Stimulated activated CD8-positive, alpha-beta memory T cell treated with anti-CD3 and anti-CD28 coated beads, Interleukin-4, amount 100 ng/mL, for 24 hours (primary cell): ENCODE results near the gene CNPPD1.

Experiments
- DNase-seq: peaks from one replicate; pipeline ENCODE4 v3.0.0-alpha.2; 2020; ENCODE audit warnings: low read depth

The CNPPD1 gene

GRCh38 chr2:219160186-219161017 lies 16.3 kb downstream of the CNPPD1 start, which contains the start of gene NHEJ1:
NHEJ1 (minus strand) TSS chr2:219160815; CDS start chr2:219158362, 2,453 bp downstream.
- DNase-seq: peak; percentile 90

DNA sequence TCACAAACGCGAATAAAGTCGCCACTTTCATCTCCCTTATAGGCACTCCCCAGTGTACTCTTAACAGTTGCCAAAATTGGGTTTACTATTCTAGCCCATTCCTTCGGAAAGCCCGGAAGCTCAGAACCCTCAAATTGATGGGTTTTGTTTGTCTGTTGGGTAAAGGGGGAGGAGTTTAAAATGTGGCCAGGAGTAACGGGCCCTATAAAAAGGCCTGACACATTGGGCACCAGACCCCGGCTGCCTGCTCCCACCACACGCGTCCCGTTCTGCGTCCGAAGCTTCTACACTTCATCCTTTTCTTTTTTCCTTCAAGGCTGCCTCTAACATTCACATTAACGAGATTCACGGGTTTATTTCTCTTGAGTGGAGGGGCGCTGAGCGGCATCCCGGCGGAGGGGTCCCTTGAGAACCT lies 16.9 kb downstream of the CNPPD1 start:
- DNase-seq: no peak

- DNase-seq: no peak
These were observed 18.1 kb downstream of the CNPPD1 start for GRCh38 chr2:219158586-219158985.

- no peak for DNase-seq
These were observed 18.7 kb downstream of the CNPPD1 start for GRCh38 chr2:219158025-219158424.

GRCh38 chr2:219157396-219157795 lies 19.3 kb downstream of the CNPPD1 start:
- no peak for DNase-seq

DNA sequence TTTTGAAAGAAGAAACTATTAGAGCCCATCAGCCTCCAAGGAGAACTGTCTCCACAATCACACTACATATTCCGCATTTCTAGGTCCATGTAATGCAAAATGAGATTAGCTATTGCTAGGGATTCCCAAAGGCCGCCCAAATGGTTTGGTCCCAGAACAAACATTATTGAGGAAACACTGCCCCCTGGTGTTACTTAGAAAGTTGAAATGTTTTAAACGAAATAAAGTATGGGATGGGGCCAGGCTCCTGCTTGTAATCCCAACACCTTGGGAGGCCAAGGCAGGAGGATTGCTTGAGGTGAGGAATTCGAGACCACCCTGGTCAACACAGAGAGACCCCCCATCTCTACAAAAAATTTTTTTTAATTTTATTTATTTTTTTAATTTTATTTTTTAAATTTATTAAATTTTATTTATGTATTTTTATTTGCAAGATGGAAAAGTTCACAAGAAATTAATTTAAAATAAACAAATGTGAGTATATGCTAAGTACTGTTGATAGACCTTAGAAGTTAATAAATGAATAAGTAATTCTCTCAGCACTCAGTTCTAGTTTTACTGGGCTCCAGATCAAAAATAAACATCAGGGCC lies 21.6 kb downstream of the CNPPD1 start:
- no peak for DNase-seq

DNA sequence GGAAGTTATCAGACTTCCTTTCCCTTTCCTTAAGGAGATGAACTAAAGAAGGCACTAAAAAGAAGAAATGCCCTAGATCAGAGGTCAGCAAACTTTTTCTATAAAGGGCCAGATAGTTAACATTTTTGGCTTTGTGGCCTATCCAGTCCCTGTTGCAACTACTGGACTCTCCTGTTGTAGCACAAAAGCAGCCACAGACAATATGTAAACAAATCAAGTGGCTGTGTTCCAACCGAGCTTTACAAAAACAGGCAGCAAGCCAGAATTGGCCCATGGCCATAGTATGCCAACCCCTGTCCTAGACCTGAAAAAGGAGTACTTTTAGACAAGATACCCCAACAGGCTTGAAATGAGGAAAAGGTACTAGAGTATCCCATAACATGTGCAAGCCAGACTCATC lies 27.1 kb downstream of the CNPPD1 start:
- DNase-seq: no peak

GRCh38 chr2:219142329-219142728 lies 34.4 kb downstream of the CNPPD1 start:
- DNase-seq: no peak

- DNase-seq: no peak
These were observed 36.0 kb downstream of the CNPPD1 start for GRCh38 chr2:219140722-219141121.

- DNase-seq: no peak
These were observed 42.7 kb downstream of the CNPPD1 start for GRCh38 chr2:219133976-219134375.

- DNase-seq: no peak
These were observed 45.0 kb downstream of the CNPPD1 start for GRCh38 chr2:219131744-219132143.

DNA sequence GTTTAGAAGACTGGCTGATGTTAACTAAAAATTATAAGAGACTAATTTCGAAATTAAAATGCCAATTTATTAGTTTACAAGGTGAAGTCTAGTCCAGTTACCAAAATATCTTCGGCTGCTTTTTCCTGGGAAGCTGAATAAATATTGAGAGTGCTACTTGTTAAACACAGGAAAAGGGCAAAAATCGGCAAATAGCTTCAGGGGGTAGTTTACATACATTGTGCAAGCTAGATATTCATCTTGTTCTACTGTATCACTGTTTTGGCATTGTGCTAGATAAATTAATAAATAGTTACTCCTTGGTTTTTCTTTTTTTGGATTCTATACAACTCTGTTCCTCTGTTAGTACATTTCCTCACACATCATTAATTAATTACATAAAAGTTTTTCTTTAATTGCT lies 45.4 kb downstream of the CNPPD1 start:
- no peak for DNase-seq

GRCh38 chr2:219129589-219129988 lies 47.1 kb downstream of the CNPPD1 start:
- DNase-seq: no peak

GRCh38 chr2:219128396-219128795 lies 48.3 kb downstream of the CNPPD1 start:
- DNase-seq: no peak

DNA sequence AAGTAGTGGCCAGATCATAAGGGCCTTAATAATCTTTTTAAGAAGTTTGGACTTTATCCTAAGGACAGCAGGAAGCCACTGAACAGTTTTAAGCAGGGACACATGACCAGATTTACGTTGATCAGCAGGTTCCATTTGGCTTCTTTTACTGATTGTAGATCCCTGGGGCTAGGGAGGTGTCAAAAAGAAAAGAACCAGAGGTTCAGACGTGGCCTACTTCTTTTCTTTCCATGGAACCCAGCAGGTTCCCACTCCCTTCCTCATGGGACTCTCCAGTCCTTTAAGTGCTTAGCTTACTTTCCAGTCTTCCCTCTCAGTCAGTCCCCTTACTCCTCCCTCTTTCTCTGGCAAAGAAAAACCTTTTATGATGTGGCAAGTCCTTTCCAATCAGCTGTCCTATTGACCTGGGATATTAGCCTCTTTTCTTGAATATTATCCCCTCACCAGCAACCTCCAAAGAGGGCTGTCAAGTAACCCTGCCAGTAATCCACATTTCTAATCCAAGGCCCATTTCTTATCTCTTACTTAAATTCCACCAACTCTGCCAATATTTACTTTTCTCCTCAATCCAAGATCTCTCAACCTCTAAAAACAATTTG lies 49.6 kb downstream of the CNPPD1 start:
- DNase-seq: no peak

DNA sequence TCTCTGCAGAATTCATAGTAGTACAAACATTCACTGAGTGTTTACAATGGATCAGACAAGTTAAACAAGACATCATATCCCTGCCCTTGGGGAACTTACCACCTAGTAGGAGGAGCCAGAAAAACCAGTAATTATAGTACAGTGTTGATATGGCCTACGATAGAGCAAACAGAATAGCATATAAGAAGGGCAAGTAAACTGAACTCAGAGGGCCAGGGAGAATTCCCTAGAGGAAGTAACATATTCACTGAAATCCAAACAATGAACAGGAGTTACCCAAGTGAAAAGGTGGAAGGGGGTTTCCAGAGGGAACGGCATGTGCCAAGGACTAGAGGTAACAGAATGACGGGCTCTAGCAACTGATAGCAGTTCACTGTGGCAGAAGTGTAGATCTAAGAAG lies 50.2 kb downstream of the CNPPD1 start:
- DNase-seq: no peak

GRCh38 chr2:219125886-219126270 lies 50.8 kb downstream of the CNPPD1 start:
- DNase-seq: no peak

- no peak for DNase-seq
These were observed 51.4 kb downstream of the CNPPD1 start for GRCh38 chr2:219125225-219125885.

- DNase-seq: no peak
These were observed 52.2 kb downstream of the CNPPD1 start for GRCh38 chr2:219124381-219125110.

DNA sequence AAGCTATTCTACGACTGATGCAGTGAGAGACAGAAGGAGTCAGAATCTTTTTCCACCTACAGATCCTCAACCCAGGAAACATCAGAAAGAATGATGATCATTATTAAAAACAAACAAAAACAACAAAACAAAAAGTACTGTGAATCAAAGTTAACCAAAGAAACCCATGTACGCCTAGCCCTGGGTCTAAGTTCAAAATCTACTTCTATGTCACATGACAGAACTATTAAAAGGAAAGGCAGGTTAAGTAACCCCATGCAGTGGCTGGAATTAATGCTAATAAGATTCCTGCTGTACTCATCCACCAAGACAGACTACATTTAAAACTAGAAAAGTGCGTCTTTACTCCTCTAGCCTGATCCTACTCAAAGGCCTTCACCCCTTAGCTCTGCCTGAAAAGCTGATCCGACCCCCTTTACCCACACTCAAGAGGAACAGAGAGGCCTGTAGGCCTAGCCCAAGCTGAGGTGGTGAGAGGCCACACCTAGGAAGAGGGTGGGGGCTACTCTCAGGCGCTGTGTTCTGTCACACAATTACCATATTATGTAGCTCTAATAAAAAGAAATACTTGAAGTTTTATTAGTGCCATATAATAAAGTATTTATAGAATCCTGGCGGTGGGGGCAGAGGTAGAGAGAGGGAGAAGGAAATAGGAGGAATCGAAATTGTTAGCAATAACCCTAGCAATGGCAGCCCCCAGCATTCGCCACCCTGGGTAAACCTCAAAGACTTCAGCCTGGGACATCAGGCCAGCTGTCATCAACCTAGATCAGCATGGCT lies 53.2 kb downstream of the CNPPD1 start:
- DNase-seq: no peak
